GM23338 (cell line): ENCODE results near the gene SLC2A13. TPM values are rescaled to one million over a fixed set of nuclear protein-coding genes. Genes with fewer than 3 reads are reported as not detected.

Experiments used
- ATAC-seq: fragments of 200-7000 bp; cut with Tn5 transposase; 3 replicates; pipeline ENCODE4 v1.9.1; 2020
- DNase-seq: peaks from one replicate; pipeline ENCODE4 v3.0.0-alpha.2; 2015; ENCODE audit warnings: low spot score
- H2AFZ ChIP-seq: fragments of 200-600 bp; sonication (generic); 2 replicates; pipeline ENCODE4 v1.8.0; 2016; ENCODE audit warnings: antibody characterized with exemption, mild to moderate bottlenecking, moderate library complexity
- H3F3A ChIP-seq: fragments of 200-600 bp; sonication (generic); replicated peaks from 2 replicates; pipeline ENCODE4 v1.8.0; 2017; ENCODE audit warnings: antibody characterized with exemption, mixed run types, low read depth
- H3K27ac ChIP-seq: fragments of 200-600 bp; sonication (generic); 2 replicates; pipeline ENCODE4 v1.6.1; 2016; ENCODE audit warnings: low read depth
- H3K27me3 ChIP-seq: fragments of 200-600 bp; sonication (generic); 2 replicates; pipeline ENCODE4 v1.8.0; 2016; ENCODE audit warnings: mild to moderate bottlenecking, mixed run types, moderate library complexity; ENCODE audit not compliant: insufficient read depth
- H3K36me3 ChIP-seq: fragments of 200-600 bp; sonication (generic); 2 replicates; pipeline ENCODE4 v1.8.0; 2016; ENCODE audit warnings: mild to moderate bottlenecking; ENCODE audit not compliant: insufficient read depth
- H3K4me1 ChIP-seq: fragments of 200-600 bp; sonication (generic); 2 replicates; pipeline ENCODE4 v1.8.0; 2016; ENCODE audit warnings: mild to moderate bottlenecking, moderate library complexity; ENCODE audit not compliant: insufficient read depth
- H3K4me2 ChIP-seq: fragments of 200-600 bp; sonication (generic); 2 replicates; pipeline ENCODE4 v1.7.1; 2017; ENCODE audit warnings: mixed run types
- H3K4me3 ChIP-seq: fragments of 200-600 bp; sonication (generic); 2 replicates; pipeline ENCODE4 v1.6.1; 2016; ENCODE audit warnings: mixed run types
- H3K79me2 ChIP-seq: fragments of 200-600 bp; sonication (generic); replicated peaks from 2 replicates; pipeline ENCODE4 v1.8.0; 2017; ENCODE audit warnings: mild to moderate bottlenecking; ENCODE audit not compliant: insufficient read depth
- H3K9me2 ChIP-seq: fragments of 200-600 bp; sonication (generic); 2 replicates; pipeline ENCODE4 v1.8.0; 2017; ENCODE audit not compliant: insufficient read depth
- H4K20me1 ChIP-seq: fragments of 200-600 bp; sonication (generic); replicated peaks from 2 replicates; pipeline ENCODE4 v1.8.0; 2017; ENCODE audit warnings: mild to moderate bottlenecking; ENCODE audit not compliant: insufficient read depth
- H3K27ac Mint-ChIP-seq: 2 replicates; pipeline ENCODE4 v1.8.0; 2020; ENCODE audit warnings: inconsistent platforms, mild to moderate bottlenecking, moderate library complexity, mixed read lengths
- H3K27me3 Mint-ChIP-seq: 3 replicates; pipeline ENCODE4 v1.8.0; 2022; ENCODE audit warnings: low read depth, mild to moderate bottlenecking, moderate library complexity, mixed read lengths, inconsistent platforms; ENCODE audit not compliant: insufficient read depth, poor library complexity
- H3K36me3 Mint-ChIP-seq: 3 replicates; pipeline ENCODE4 v1.8.0; 2021; ENCODE audit warnings: low read depth, mild to moderate bottlenecking, inconsistent platforms, moderate library complexity, mixed read lengths
- H3K4me1 Mint-ChIP-seq: 3 replicates; pipeline ENCODE4 v1.8.0; 2020; ENCODE audit warnings: mild to moderate bottlenecking, inconsistent platforms, mixed read lengths
- H3K4me3 Mint-ChIP-seq: 3 replicates; pipeline ENCODE4 v1.8.0; 2021; ENCODE audit warnings: moderate library complexity, mild to moderate bottlenecking, inconsistent platforms, mixed read lengths
- H3K9me3 Mint-ChIP-seq: 3 replicates; pipeline ENCODE4 v1.8.0; 2020; ENCODE audit warnings: moderate library complexity, mild to moderate bottlenecking, inconsistent platforms, mixed read lengths
- CREB1 ChIP-seq: fragments of 250-450 bp; sonication (Bioruptor Pico); IDR thresholded peaks from 2 replicates; pipeline ENCODE4 v1.5.0; 2020; ENCODE audit warnings: low read depth, mild to moderate bottlenecking, moderate library complexity
- CTCF ChIP-seq, 2 experiments: fragments of 200-600 bp in 1 of 2; sonication (generic) in 1 of 2; conservative IDR thresholded peaks; 2 replicates each; pipeline versions ENCODE4 v1.5.1 to v1.6.1; 2016 to 2017; ENCODE audit warnings: antibody characterized with exemption in 2 of 2, low read depth in 2 of 2, mild to moderate bottlenecking in 2 of 2, moderate library complexity in 1 of 2
- ETS1 ChIP-seq: IDR thresholded peaks from 2 replicates; pipeline ENCODE4 v1.6.1; 2016; ENCODE audit warnings: antibody characterized with exemption
- EZH2phosphoT487 ChIP-seq: fragments of 200-600 bp; sonication (generic); IDR thresholded peaks from one replicate; pipeline ENCODE4 v1.8.1; 2018; ENCODE audit warnings: antibody characterized with exemption; ENCODE audit not compliant: unreplicated experiment
- JUNB ChIP-seq: IDR thresholded peaks from one replicate; pipeline ENCODE4 v1.6.1; 2016; ENCODE audit warnings: antibody characterized with exemption; ENCODE audit not compliant: unreplicated experiment
- NANOG ChIP-seq: IDR thresholded peaks from 2 replicates; pipeline ENCODE4 v1.6.1; 2016; ENCODE audit warnings: antibody characterized with exemption, borderline replicate concordance
- ZNF114 ChIP-seq: fragments of 250-450 bp; sonication (Bioruptor Pico); IDR thresholded peaks from 2 replicates; pipeline ENCODE4 v1.5.0; 2020; ENCODE audit warnings: mild to moderate bottlenecking, moderate library complexity
- ZNF462 ChIP-seq: fragments of 250-450 bp; sonication (Bioruptor Pico); IDR thresholded peaks from 2 replicates; pipeline ENCODE4 v1.5.0; 2020; ENCODE audit warnings: mild to moderate bottlenecking, moderate library complexity
- polyA plus RNA-seq: library from polyadenylated mRNA; unstranded; fragments of >200 nt; fragmentation: Nextera tagmentation; extraction: Ambion mirVana; gene quantifications from 2 replicates; pipeline ENCODE4 v1.2.1, GENCODE V29; 2016
- total RNA-seq: library from RNA; depleted of rRNA; stranded (reverse); fragments of >200 nt; shearing (Covaris generic); gene quantifications from 2 replicates; pipeline ENCODE4 v1.2.3, GENCODE V29; 2014

Gene SLC2A13
- total and polyA plus RNA-seq, 2 experiments from 2014 or later = 6.8 to 22.7 TPM

- Histone ChIP-seq H3K4me2 (no peak overlapping the region), H3F3A (no peaks in the 10 kb centered on the region), H3K27me3 (no peaks in the 10 kb centered on the region), H4K20me1 (no peaks in the 10 kb centered on the region), H3K27ac (no peak overlapping the region), H3K79me2 (no peaks in the 10 kb centered on the region), H3K36me3 (no peaks in the 10 kb centered on the region), H3K4me3 (no peak overlapping the region), H3K4me1 (peaks cover 4% of the 10 kb centered on the region; the same call in 1 of the 2 replicates), H3K9me2 (no peaks in the 10 kb centered on the region), H2AFZ (no peak overlapping the region)
- no peaks in the 10 kb centered on the region for H3K36me3 Mint-ChIP-seq
- H3K27me3 Mint-ChIP-seq = no peaks in the 10 kb centered on the region
- H3K9me3 Mint-ChIP-seq = no peaks in the 10 kb centered on the region
- DNase-seq (peak; percentile 93), ATAC-seq (peak; percentile 98)
- H3K4me3 Mint-ChIP-seq = peak overlapping the region; percentile 20; the same call in 1 of the 3 replicates
- H3K4me1 Mint-ChIP-seq = peaks cover 23% of the 10 kb centered on the region
- TF ChIP-seq NANOG (no peak), CTCF (conservative IDR thresholded peaks at IDR 0.05; ENCODE audit: low read depth in 2 of 2) (peak; percentile 84 to 85)
- peak overlapping the region; percentile 3; the same call in 1 of the 2 replicates for H3K27ac Mint-ChIP-seq
These were observed 94.7 kb downstream of the SLC2A13 start for GRCh38 chr12:40010899-40011774.

- Histone ChIP-seq H3K79me2 (no peaks in the 10 kb centered on the region), H3K4me1 (no peaks in the 10 kb centered on the region), H3K4me3 (no peak overlapping the region), H3K36me3 (peaks cover 7% of the 10 kb centered on the region; the same call in 1 of the 2 replicates), H3K4me2 (no peak overlapping the region), H4K20me1 (no peaks in the 10 kb centered on the region), H3K27ac (no peak overlapping the region), H2AFZ (no peak overlapping the region), H3K27me3 (no peaks in the 10 kb centered on the region), H3F3A (no peaks in the 10 kb centered on the region), H3K9me2 (no peaks in the 10 kb centered on the region)
- Mint-ChIP-seq H3K27me3 (no peaks in the 10 kb centered on the region), H3K4me1 (no peaks in the 10 kb centered on the region), H3K27ac (no peak overlapping the region), H3K36me3 (peaks cover 39% of the 10 kb centered on the region), H3K9me3 (peaks cover 33% of the 10 kb centered on the region), H3K4me3 (no peak overlapping the region)
- ATAC-seq (no peak), DNase-seq (no peak)
- TF ChIP-seq CREB1 (CRISPR knock-in tag) = no peak
- no peak for TF ChIP-seq ETS1
- TF ChIP-seq JUNB = no peak
- no peak for TF ChIP-seq EZH2phosphoT487
- TF ChIP-seq ZNF462 (CRISPR knock-in tag) = no peak
- TF ChIP-seq ZNF114 (CRISPR knock-in tag) = no peak
- TF ChIP-seq NANOG = no peak
These were observed 103.4 kb downstream of the SLC2A13 start for GRCh38 chr12:40002178-40003169.
